HepG2 (cell line): ENCODE data around the gene SLC25A48. TPM values are rescaled to one million over a fixed set of nuclear protein-coding genes. Genes with fewer than 3 reads are reported as not detected.

Experiments used
- ATAC-seq: fragments of 200-7000 bp; cut with Tn5 transposase; 3 replicates; pipeline ENCODE4 v1.9.1; 2020; ENCODE audit warnings: mild to moderate bottlenecking, moderate library complexity
- BruUV-seq: library from RNA; stranded (reverse); fragments of 400-500 nt; replicated peaks from 2 replicates; lab custom pipeline; 2021; lab: Mats Ljungman, UMichigan
- CTCF ChIA-PET: fragments of 300-600 bp; formaldehyde crosslinking; extraction: SDS; loops from one replicate; lab custom pipeline; 2021; ENCODE audit warnings: low total read pairs, inconsistent platforms, low intra/inter-chr PET ratio; lab: Yijun Ruan, JAX
- POLR2A ChIA-PET: fragments of 350-600 bp; sonication (Branson Sonifier 250); formaldehyde crosslinking; loops from one replicate; lab custom pipeline; 2020; ENCODE audit warnings: antibody characterized with exemption, inconsistent platforms; lab: Yijun Ruan, JAX
- DNase-seq: peaks from one replicate; pipeline ENCODE4 v3.0.0-alpha.2; 2015; ENCODE audit warnings: low spot score
- FAIRE-seq: peaks from 3 replicates; lab custom pipeline; 2011; peaks lifted over from hg19 to GRCh38; lab: Jason Lieb, UNC
- H2AFZ ChIP-seq: one replicate; pipeline ENCODE4 v1.6.1; 2011; ENCODE audit warnings: low read length, inconsistent platforms
- H3K27ac ChIP-seq: fragments of 300-600 bp; 3 replicates; pipeline ENCODE4 v1.8.0; 2011; ENCODE audit warnings: mixed run types, mild to moderate bottlenecking, mixed read lengths, low read length, inconsistent platforms; ENCODE audit not compliant: insufficient read depth; ENCODE audit errors: extremely low read length
- H3K27me3 ChIP-seq, 2 experiments: fragments of 200-600 bp in 1 of 2; 2 replicates in 1 of 2; 3 replicates in 1 of 2; pipeline versions ENCODE4 v1.6.0 to v1.8.0; 2011; ENCODE audit warnings: low read length in 2 of 2, mild to moderate bottlenecking in 2 of 2, moderate library complexity in 2 of 2, inconsistent platforms in 1 of 2; ENCODE audit not compliant: insufficient read depth in 2 of 2, control insufficient read depth in 1 of 2
- H3K36me3 ChIP-seq, 2 experiments: fragments of 200-600 bp in 1 of 2; replicated peaks in 1 of 2; 2 replicates in 1 of 2; 3 replicates in 1 of 2; pipeline versions ENCODE4 v1.5.1 to v1.8.0; 2011; ENCODE audit warnings: low read length in 2 of 2, inconsistent platforms in 1 of 2; ENCODE audit not compliant: insufficient read depth in 2 of 2, control insufficient read depth in 1 of 2
- H3K4me1 ChIP-seq: 2 replicates; pipeline ENCODE4 v1.5.1; 2012; ENCODE audit warnings: low read length, inconsistent platforms; ENCODE audit not compliant: insufficient read depth
- H3K4me2 ChIP-seq: 2 replicates; pipeline ENCODE4 v1.6.0; 2011; ENCODE audit warnings: low read depth, low read length, inconsistent platforms
- H3K4me3 ChIP-seq, 3 experiments: fragments of 200-600 bp in 1 of 3; sonication (generic), shearing (Covaris generic) in 1 of 3; replicated peaks in 1 of 3; 2 replicates each; pipeline ENCODE4 v1.5.1; 2011 to 2016; ENCODE audit warnings: low read length in 3 of 3, inconsistent platforms in 2 of 3, low read depth in 2 of 3, mild to moderate bottlenecking in 2 of 3, control low read depth in 1 of 3, mixed read lengths in 1 of 3; ENCODE audit not compliant: insufficient read depth in 1 of 3
- H3K79me2 ChIP-seq: one replicate; pipeline ENCODE4 v1.6.1; 2011; ENCODE audit warnings: low read length, inconsistent platforms; ENCODE audit not compliant: insufficient read depth
- H3K9ac ChIP-seq: 2 replicates; pipeline ENCODE4 v1.6.0; 2011; ENCODE audit warnings: mild to moderate bottlenecking, low read depth, low read length, inconsistent platforms; ENCODE audit not compliant: insufficient read depth
- H3K9me3 ChIP-seq: 2 replicates; pipeline ENCODE4 v1.5.1; 2012; ENCODE audit warnings: mild to moderate bottlenecking, low read length
- H4K20me1 ChIP-seq: 2 replicates; pipeline ENCODE4 v1.6.0; 2011; ENCODE audit warnings: inconsistent platforms, mild to moderate bottlenecking, low read length, moderate library complexity; ENCODE audit not compliant: insufficient read depth
- CAMTA2 ChIP-seq: sonication (generic); formaldehyde crosslinking; IDR thresholded peaks from 2 replicates; pipeline ENCODE4 v1.4.0; 2020; ENCODE audit warnings: mild to moderate bottlenecking, missing genetic modification reagents, borderline replicate concordance
- MLLT10 ChIP-seq: sonication (generic); formaldehyde crosslinking; IDR thresholded peaks from 2 replicates; pipeline ENCODE4 v1.4.0; 2020; ENCODE audit warnings: missing genetic modification reagents
- PLRG1 ChIP-seq: fragments of 450-650 bp; conservative IDR thresholded peaks from 2 replicates; pipeline ENCODE4 v1.6.1; 2016
- REL ChIP-seq: sonication (generic); formaldehyde crosslinking; conservative IDR thresholded peaks from 2 replicates; pipeline ENCODE4 v1.8.0; 2022; ENCODE audit warnings: mild to moderate bottlenecking, missing genetic modification reagents, moderate library complexity
- SNRNP70 ChIP-seq: fragments of 200-400 bp; formaldehyde crosslinking; IDR thresholded peaks from 2 replicates; pipeline ENCODE4 v1.6.1; 2017; ENCODE audit warnings: mild to moderate bottlenecking, low read depth, low read length, moderate library complexity
- SOX6 ChIP-seq, 2 experiments: fragments of 450-650 bp in 1 of 2; sonication (generic) in 1 of 2; formaldehyde crosslinking in 1 of 2; IDR thresholded peaks; 2 replicates each; pipeline versions ENCODE4 v1.4.0 to v1.6.1; 2017 to 2020; ENCODE audit warnings: antibody characterized with exemption in 1 of 2, mild to moderate bottlenecking in 1 of 2, missing genetic modification reagents in 1 of 2
- TAF15 ChIP-seq: fragments of 200-400 bp; formaldehyde crosslinking; IDR thresholded peaks from one replicate; pipeline ENCODE4 v1.6.1; 2018; ENCODE audit warnings: mild to moderate bottlenecking, low read depth, low read length; ENCODE audit not compliant: poor library complexity, severe bottlenecking
- TOE1 ChIP-seq: sonication (generic); formaldehyde crosslinking; IDR thresholded peaks from 2 replicates; pipeline ENCODE4 v1.4.0; 2020; ENCODE audit warnings: mild to moderate bottlenecking, missing genetic modification reagents
- ZBTB25 ChIP-seq: IDR thresholded peaks from 2 replicates; pipeline ENCODE4 v1.6.1; 2018; ENCODE audit warnings: missing genetic modification reagents
- ZIK1 ChIP-seq: sonication (generic); formaldehyde crosslinking; IDR thresholded peaks from 2 replicates; pipeline ENCODE4 v1.5.0; 2020; ENCODE audit warnings: mild to moderate bottlenecking, low read depth, missing genetic modification reagents, borderline replicate concordance
- ZNF230 ChIP-seq: sonication (generic); formaldehyde crosslinking; IDR thresholded peaks from 2 replicates; pipeline ENCODE4 v1.4.0; 2020; ENCODE audit warnings: mild to moderate bottlenecking, missing genetic modification reagents
- ZNF3 ChIP-seq: IDR thresholded peaks from 2 replicates; pipeline ENCODE4 v1.7.0; 2017; ENCODE audit warnings: inconsistent platforms
- WGBS: methylation state at CpG from one replicate; pipeline ENCODE4 v1.1.6; 2017; ENCODE audit warnings: low lambda C conversion rate; 5-methylcytosine and 5-hydroxymethylcytosine counted together
- in situ Hi-C: cut with HindIII; loops from 2 replicates; pipeline ENCODE4 v1.10.0; 2017; ENCODE audit warnings: low pct_unique_long_range_greater_than_20kb; ENCODE audit not compliant: extremely low pct_ligation_motif_present
- intact Hi-C: fragments of 100-400 bp; cut with micrococcal nuclease; formaldehyde crosslinking; loops from one replicate; pipeline ENCODE4 v1.10.0; 2022; ENCODE audit not compliant: unreplicated experiment
- polyA plus RNA-seq, 8 experiments: library from polyadenylated mRNA; depleted of rRNA in 3 of 8; stranded (reverse) in 7 of 8; unstranded in 1 of 8; fragments of >200 nt; fragmentation: Illumina TruSeq in 4 of 8; extraction: Trizol in 4 of 8; gene quantifications; 2 replicates each; pipeline versions ENCODE4 v1.2.1 to v1.2.3, GENCODE V29; 2011 to 2016; ENCODE audit warnings: low read depth in 4 of 8, missing spikeins in 1 of 8, mixed read lengths in 1 of 8; ENCODE audit not compliant: insufficient read depth in 1 of 8
- total RNA-seq, 5 experiments: library from RNA; depleted of rRNA; stranded (reverse); fragments of >200 nt; fragmentation: Illumina TruSeq; extraction: Trizol; gene quantifications; 2 replicates each; pipeline ENCODE4 v1.2.3, GENCODE V29; 2016; ENCODE audit warnings: low read depth in 1 of 5
- TF ChIP-seq, protein P1 (sequence below): sonication (generic); formaldehyde crosslinking; IDR thresholded peaks from 2 replicates; pipeline ENCODE4 v1.5.0; 2020; ENCODE audit warnings: missing genetic modification reagents

The SLC25A48 gene
- total and polyA plus RNA-seq, 2 of the 13 experiments (the other 11 are each of a cell fraction or from before 2014, with no cell fraction given): 0.17 to 4.5 TPM

- no peaks in the 10 kb centered on the region for H4K20me1 ChIP-seq
- H3K27ac ChIP-seq: no peak overlapping the region
- H3K4me2 ChIP-seq: no peak overlapping the region
- FAIRE-seq (no peak), ATAC-seq (no peak), DNase-seq (no peak)
- H3K9ac ChIP-seq: no peak overlapping the region
- TF ChIP-seq CAMTA2 (CRISPR knock-in tag) (no peak), SOX6 (IDR thresholded peaks at IDR 0.05) (no peak), SOX6 (CRISPR knock-in tag; IDR thresholded peaks at IDR 0.05) (no peak), TAF15 (no peak), PLRG1 (no peak)
- H3K36me3 ChIP-seq: no peaks in the 10 kb centered on the region
- H3K27me3 ChIP-seq: peaks cover 1 to 78% of the 10 kb centered on the region in 2 experiments; a peak in 4 of 5 replicates
- H3K4me1 ChIP-seq: peaks cover 7% of the 10 kb centered on the region; the same call in 1 of the 2 replicates
- H2AFZ ChIP-seq: no peak overlapping the region
- ChIA-PET POLR2A (no interaction called here), CTCF (no interaction called here)
- WGBS: 43% methylated on average over 1 of the region's 1 CpG
- no TSS peak for BruUV-seq
- no peak overlapping the region for H3K4me3 ChIP-seq
- intact Hi-C loops (loop anchor here (2.0 to 5.0 kb wide), 2 partner anchors 51 to 271 kb away; no protein-coding TSS in a partner anchor), in situ Hi-C loops (loop anchor here (5.0 kb wide), 2 partner anchors 269 to 374 kb away; no protein-coding TSS in a partner anchor)
- no peaks in the 10 kb centered on the region for H3K79me2 ChIP-seq
- no peaks in the 10 kb centered on the region for H3K9me3 ChIP-seq
Observed at GRCh38 chr5:135831439-135831838, 3.0 kb upstream of the SLC25A48 start.

- CTCF ChIA-PET: no interaction called here
- intact Hi-C loops: loop anchor here (2.0 to 5.0 kb wide), 2 partner anchors 50 to 271 kb away; no protein-coding TSS in a partner anchor
- 29% methylated on average over 12 of the region's 12 CpGs for WGBS
- ATAC-seq: no peak
- peaks cover 1 to 72% of the 10 kb centered on the region in 2 experiments; a peak in 4 of 5 replicates for H3K27me3 ChIP-seq
- no peaks in the 10 kb centered on the region for H4K20me1 ChIP-seq
- H3K4me2 ChIP-seq: no peak overlapping the region
- FAIRE-seq: no peak
- no peak overlapping the region for H3K4me3 ChIP-seq
- no peak for DNase-seq
- in situ Hi-C loops: loop anchor here (5.0 kb wide), 2 partner anchors 270 to 375 kb away; no protein-coding TSS in a partner anchor
- H3K27ac ChIP-seq: no peak overlapping the region
- no peaks in the 10 kb centered on the region for H3K9me3 ChIP-seq
- H3K79me2 ChIP-seq: no peaks in the 10 kb centered on the region
- no peak overlapping the region for H2AFZ ChIP-seq
- H3K36me3 ChIP-seq: no peaks in the 10 kb centered on the region
- no peak overlapping the region for H3K9ac ChIP-seq
- POLR2A ChIA-PET: no interaction called here
- BruUV-seq: no TSS peak
- peaks cover 7% of the 10 kb centered on the region; the same call in 1 of the 2 replicates for H3K4me1 ChIP-seq
- TF ChIP-seq ZBTB25 (CRISPR knock-in tag) (no peak), ZNF230 (no peak), TOE1 (CRISPR knock-in tag) (no peak), ZIK1 (CRISPR knock-in tag) (no peak), MLLT10 (CRISPR knock-in tag) (no peak), ZNF3 (CRISPR knock-in tag) (no peak), REL (no peak), SNRNP70 (no peak)
- TF ChIP-seq, protein P1, sequence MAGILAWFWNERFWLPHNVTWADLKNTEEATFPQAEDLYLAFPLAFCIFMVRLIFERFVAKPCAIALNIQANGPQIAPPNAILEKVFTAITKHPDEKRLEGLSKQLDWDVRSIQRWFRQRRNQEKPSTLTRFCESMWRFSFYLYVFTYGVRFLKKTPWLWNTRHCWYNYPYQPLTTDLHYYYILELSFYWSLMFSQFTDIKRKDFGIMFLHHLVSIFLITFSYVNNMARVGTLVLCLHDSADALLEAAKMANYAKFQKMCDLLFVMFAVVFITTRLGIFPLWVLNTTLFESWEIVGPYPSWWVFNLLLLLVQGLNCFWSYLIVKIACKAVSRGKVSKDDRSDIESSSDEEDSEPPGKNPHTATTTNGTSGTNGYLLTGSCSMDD (CRISPR knock-in tag): no peak
Observed at GRCh38 chr5:135831851-135832555, 2.5 kb upstream of the SLC25A48 start.
